H9 (cell line): ENCODE measurements around the gene SERPINE2. TPM values are rescaled to one million over a fixed set of nuclear protein-coding genes. Genes with fewer than 3 reads are reported as not detected.

ENCODE experiments used
- DNase-seq: peaks from one replicate; pipeline ENCODE4 v3.0.0-alpha.2; 2017
- H2AFZ ChIP-seq: one replicate; pipeline ENCODE4 v1.6.1; 2013; ENCODE audit warnings: mild to moderate bottlenecking, low read length, control low read depth, moderate library complexity
- H2AK5ac ChIP-seq: 2 replicates; pipeline ENCODE4 v1.6.1; 2013; ENCODE audit warnings: low read length, control low read depth, mixed read lengths; ENCODE audit not compliant: insufficient read length
- H2BK120ac ChIP-seq: one replicate; pipeline ENCODE4 v1.6.1; 2013; ENCODE audit warnings: low read depth, mild to moderate bottlenecking, low read length, control low read depth, inconsistent platforms; ENCODE audit not compliant: poor library complexity, severe bottlenecking
- H2BK12ac ChIP-seq: 2 replicates; pipeline ENCODE4 v1.6.1; 2013; ENCODE audit warnings: low read length, control low read depth, mixed read lengths, low read depth; ENCODE audit not compliant: insufficient read length
- H2BK15ac ChIP-seq: 2 replicates; pipeline ENCODE4 v1.6.1; 2013; ENCODE audit warnings: low read depth, low read length, control low read depth
- H2BK20ac ChIP-seq: one replicate; pipeline ENCODE4 v1.6.1; 2013; ENCODE audit warnings: low read depth, mild to moderate bottlenecking, low read length, control low read depth, inconsistent platforms; ENCODE audit not compliant: poor library complexity, severe bottlenecking
- H2BK5ac ChIP-seq: 2 replicates; pipeline ENCODE4 v1.6.1; 2013; ENCODE audit warnings: low read length, control low read depth, mixed read lengths; ENCODE audit not compliant: insufficient read length
- H3K14ac ChIP-seq: 2 replicates; pipeline ENCODE4 v1.6.1; 2013; ENCODE audit warnings: low read length, control low read depth; ENCODE audit not compliant: insufficient read depth
- H3K18ac ChIP-seq: 2 replicates; pipeline ENCODE4 v1.6.1; 2013; ENCODE audit warnings: low read depth, mild to moderate bottlenecking, mixed read lengths, low read length, control low read depth; ENCODE audit not compliant: insufficient read length
- H3K23ac ChIP-seq: 2 replicates; pipeline ENCODE4 v1.6.1; 2013; ENCODE audit warnings: low read length, control low read depth, mixed read lengths, low read depth; ENCODE audit not compliant: insufficient read length
- H3K23me2 ChIP-seq: 2 replicates; pipeline ENCODE4 v1.6.1; 2013; ENCODE audit warnings: low read depth, mild to moderate bottlenecking, mixed read lengths, low read length, control low read depth; ENCODE audit not compliant: insufficient read length, poor library complexity, severe bottlenecking
- H3K27ac ChIP-seq: 2 replicates; pipeline ENCODE4 v1.5.1; 2013; ENCODE audit warnings: low read length, control low read depth, mixed read lengths, low read depth; ENCODE audit not compliant: insufficient read length
- H3K27me3 ChIP-seq: 2 replicates; pipeline ENCODE4 v1.6.1; 2013; ENCODE audit warnings: low read length, control low read depth, inconsistent platforms; ENCODE audit not compliant: insufficient read depth
- H3K4ac ChIP-seq: 2 replicates; pipeline ENCODE4 v1.6.1; 2013; ENCODE audit warnings: low read depth, mild to moderate bottlenecking, control low read depth, inconsistent platforms, low read length, moderate library complexity
- H3K4me1 ChIP-seq: 2 replicates; pipeline ENCODE4 v1.6.1; 2013; ENCODE audit warnings: low read length, control low read depth, inconsistent platforms; ENCODE audit not compliant: insufficient read depth
- H3K4me2 ChIP-seq: 2 replicates; pipeline ENCODE4 v1.6.1; 2013; ENCODE audit warnings: low read length, control low read depth, mixed read lengths; ENCODE audit not compliant: insufficient read length, insufficient read depth
- H3K56ac ChIP-seq: 2 replicates; pipeline ENCODE4 v1.6.1; 2013; ENCODE audit warnings: low read depth, mild to moderate bottlenecking, mixed read lengths, low read length, control low read depth; ENCODE audit not compliant: insufficient read length
- H3K79me1 ChIP-seq: 2 replicates; pipeline ENCODE4 v1.6.1; 2013; ENCODE audit warnings: low read depth, mild to moderate bottlenecking, moderate library complexity, low read length, control low read depth, inconsistent platforms; ENCODE audit not compliant: insufficient read depth, poor library complexity, severe bottlenecking
- H3K79me2 ChIP-seq: 2 replicates; pipeline ENCODE4 v1.6.1; 2013; ENCODE audit warnings: low read length, control low read depth, inconsistent platforms; ENCODE audit not compliant: insufficient read depth
- H3K9ac ChIP-seq: 2 replicates; pipeline ENCODE4 v1.6.1; 2013; ENCODE audit warnings: low read length, control low read depth, mixed read lengths; ENCODE audit not compliant: insufficient read length; ENCODE audit errors: extremely low read depth
- H3K9me3 ChIP-seq: one replicate; pipeline ENCODE4 v1.6.1; 2013; ENCODE audit warnings: low read depth, low read length, inconsistent platforms; ENCODE audit not compliant: control insufficient read depth
- H3T11ph ChIP-seq: one replicate; pipeline ENCODE4 v1.6.1; 2013; ENCODE audit warnings: mild to moderate bottlenecking, low read length, control low read depth, inconsistent platforms
- H4K20me1 ChIP-seq: one replicate; pipeline ENCODE4 v1.6.1; 2013; ENCODE audit not compliant: control insufficient read depth, insufficient read length, insufficient read depth
- H4K5ac ChIP-seq: 2 replicates; pipeline ENCODE4 v1.6.1; 2013; ENCODE audit warnings: low read depth, mild to moderate bottlenecking, mixed read lengths, low read length, control low read depth; ENCODE audit not compliant: insufficient read length
- H4K8ac ChIP-seq: replicated peaks from 2 replicates; pipeline ENCODE4 v1.6.1; 2013; ENCODE audit warnings: low read length, control low read depth, mixed read lengths, low read depth; ENCODE audit not compliant: insufficient read length
- H4K91ac ChIP-seq: 2 replicates; pipeline ENCODE4 v1.6.1; 2013; ENCODE audit warnings: low read depth, mild to moderate bottlenecking, moderate library complexity, mixed read lengths, low read length, control low read depth; ENCODE audit not compliant: insufficient read length
- H3K27ac Mint-ChIP-seq, 3 experiments: 2 replicates in 2 of 3; 3 replicates in 1 of 3; pipeline ENCODE4 v1.8.0; 2020 to 2021; ENCODE audit warnings: mixed read lengths in 3 of 3, mild to moderate bottlenecking in 1 of 3, moderate library complexity in 1 of 3
- H3K27me3 Mint-ChIP-seq: 2 replicates; pipeline ENCODE4 v1.8.0; 2021; ENCODE audit warnings: low read depth, mild to moderate bottlenecking, moderate library complexity, mixed read lengths
- H3K36me3 Mint-ChIP-seq, 3 experiments: 2 replicates in 2 of 3; 3 replicates in 1 of 3; pipeline ENCODE4 v1.8.0; 2020 to 2021; ENCODE audit warnings: low read depth in 3 of 3, mixed read lengths in 3 of 3; ENCODE audit not compliant: insufficient read depth in 1 of 3
- H3K4me1 Mint-ChIP-seq, 2 experiments: 2 replicates each; pipeline ENCODE4 v1.8.0; 2020; ENCODE audit warnings: mixed read lengths in 2 of 2
- H3K4me3 Mint-ChIP-seq, 2 experiments: 2 replicates in 1 of 2; 3 replicates in 1 of 2; pipeline ENCODE4 v1.8.0; 2020 to 2021; ENCODE audit warnings: mild to moderate bottlenecking in 2 of 2, mixed read lengths in 2 of 2, moderate library complexity in 1 of 2
- H3K9me3 Mint-ChIP-seq, 2 experiments: 2 replicates in 1 of 2; 3 replicates in 1 of 2; pipeline ENCODE4 v1.8.0; 2020; ENCODE audit warnings: mild to moderate bottlenecking in 2 of 2, mixed read lengths in 2 of 2, moderate library complexity in 1 of 2
- WGBS: extraction: QIAGEN DNeasy Blood & Tissue Kit; methylation state at CpG from one replicate; pipeline ENCODE4 v1.1.7; 2013; ENCODE audit warnings: missing lambda C conversion rate, low lambda C conversion rate, mixed read lengths; ENCODE audit not compliant: insufficient read length; ENCODE audit errors: extremely low coverage; 5-methylcytosine and 5-hydroxymethylcytosine counted together
- total RNA-seq: library from RNA; stranded (reverse); gene quantifications from 2 replicates; pipeline ENCODE4 v1.2.1, GENCODE V29; 2021
- TF ChIP-seq, protein P1 (sequence below): fragments of 200-600 bp; sonication (generic); conservative IDR thresholded peaks from 3 replicates; pipeline ENCODE4 v1.8.0; 2021; ENCODE audit warnings: antibody characterized with exemption, mild to moderate bottlenecking

Gene SERPINE2
- total RNA-seq, 1 experiment from 2014 or later = 40.0 TPM

DNA sequence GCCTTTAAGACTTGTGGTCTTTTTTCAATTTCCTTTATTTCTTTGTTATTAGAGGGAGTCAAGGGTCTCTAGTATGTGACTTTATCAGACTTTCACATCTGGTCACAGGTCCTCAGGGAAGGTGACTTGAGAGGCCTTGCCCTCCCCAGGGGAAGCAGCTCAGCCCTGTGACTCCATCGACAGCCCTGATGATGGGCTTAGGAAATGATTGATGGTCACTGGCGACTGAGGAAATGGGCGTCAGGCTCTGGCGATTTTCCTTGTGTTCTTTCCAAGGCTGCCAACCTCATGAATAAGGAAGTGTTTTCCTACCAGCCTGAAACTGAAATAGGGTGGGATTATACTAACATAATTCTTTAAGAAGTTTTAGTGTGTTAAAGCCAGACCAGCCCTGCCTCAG is 21.1 kb downstream of the SERPINE2 start:
- Histone ChIP-seq H3K4me1 (no peaks in the 10 kb centered on the region), H3K79me2 (no peaks in the 10 kb centered on the region), H2AK5ac (no peak overlapping the region), H3K56ac (no peak overlapping the region), H4K5ac (no peak overlapping the region), H2BK5ac (no peak overlapping the region), H2BK12ac (no peak overlapping the region), H3K9ac (no peak overlapping the region), H4K20me1 (no peaks in the 10 kb centered on the region), H3K18ac (no peak overlapping the region), H3K4me2 (no peak overlapping the region), H2AFZ (no peak overlapping the region), H3K9me3 (no peaks in the 10 kb centered on the region), H2BK120ac (no peak overlapping the region), H3K23me2 (no peaks in the 10 kb centered on the region), H4K8ac (no peak overlapping the region), H3K14ac (no peak overlapping the region; the same call in 1 of the 2 replicates), H3T11ph (no peak overlapping the region), H3K79me1 (no peaks in the 10 kb centered on the region), H2BK20ac (no peak overlapping the region), H3K27ac (no peak overlapping the region), H3K4ac (no peak overlapping the region), H4K91ac (no peak overlapping the region), H3K23ac (no peak overlapping the region), H3K27me3 (no peaks in the 10 kb centered on the region), H2BK15ac (no peak overlapping the region)
- Mint-ChIP-seq H3K4me1 (peaks cover 6 to 8% of the 10 kb centered on the region in 2 experiments), H3K36me3 (peaks cover 0 to 4% (median 4%) of the 10 kb centered on the region in 3 experiments; a peak in 4 of 7 replicates), H3K4me3 (no peak overlapping the region), H3K27ac (no peak overlapping the region), H3K27me3 (no peaks in the 10 kb centered on the region), H3K9me3 (no peaks in the 10 kb centered on the region; a peak in 1 of 5 replicates)
- TF ChIP-seq, protein P1, sequence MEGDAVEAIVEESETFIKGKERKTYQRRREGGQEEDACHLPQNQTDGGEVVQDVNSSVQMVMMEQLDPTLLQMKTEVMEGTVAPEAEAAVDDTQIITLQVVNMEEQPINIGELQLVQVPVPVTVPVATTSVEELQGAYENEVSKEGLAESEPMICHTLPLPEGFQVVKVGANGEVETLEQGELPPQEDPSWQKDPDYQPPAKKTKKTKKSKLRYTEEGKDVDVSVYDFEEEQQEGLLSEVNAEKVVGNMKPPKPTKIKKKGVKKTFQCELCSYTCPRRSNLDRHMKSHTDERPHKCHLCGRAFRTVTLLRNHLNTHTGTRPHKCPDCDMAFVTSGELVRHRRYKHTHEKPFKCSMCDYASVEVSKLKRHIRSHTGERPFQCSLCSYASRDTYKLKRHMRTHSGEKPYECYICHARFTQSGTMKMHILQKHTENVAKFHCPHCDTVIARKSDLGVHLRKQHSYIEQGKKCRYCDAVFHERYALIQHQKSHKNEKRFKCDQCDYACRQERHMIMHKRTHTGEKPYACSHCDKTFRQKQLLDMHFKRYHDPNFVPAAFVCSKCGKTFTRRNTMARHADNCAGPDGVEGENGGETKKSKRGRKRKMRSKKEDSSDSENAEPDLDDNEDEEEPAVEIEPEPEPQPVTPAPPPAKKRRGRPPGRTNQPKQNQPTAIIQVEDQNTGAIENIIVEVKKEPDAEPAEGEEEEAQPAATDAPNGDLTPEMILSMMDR = no peak
- no peak for DNase-seq
- no CpG with 5 or more reads among the region's 4 CpGs for WGBS
